BE2C (cell line): ENCODE data around the gene YTHDF1.

Experiments
- DNase-seq: peaks from one replicate; pipeline ENCODE4 v3.0.0-alpha.2; 2020
- H3K27me3 ChIP-seq: fragments of 250-450 bp; sonication (Bioruptor Pico); 2 replicates; pipeline ENCODE4 v1.5.1; 2020; ENCODE audit warnings: mild to moderate bottlenecking
- H3K36me3 ChIP-seq: fragments of 250-450 bp; sonication (Bioruptor Pico); 2 replicates; pipeline ENCODE4 v1.5.1; 2020; ENCODE audit warnings: mild to moderate bottlenecking
- H3K4me1 ChIP-seq: fragments of 250-450 bp; sonication (Bioruptor Pico); 2 replicates; pipeline ENCODE4 v1.5.1; 2020
- H3K4me3 ChIP-seq: 2 replicates; pipeline ENCODE4 v1.5.1; 2011; ENCODE audit warnings: low read depth, low read length
- H3K9me3 ChIP-seq: fragments of 250-450 bp; sonication (Bioruptor Pico); 2 replicates; pipeline ENCODE4 v1.5.1; 2020
- CTCF ChIP-seq: IDR thresholded peaks from 2 replicates; pipeline ENCODE4 v1.5.1; 2012; ENCODE audit warnings: mild to moderate bottlenecking, low read depth, low read length

YTHDF1 gene

GRCh38 chr20:63152322-63153253 is 63.3 kb downstream of the YTHDF1 start:
- DNase-seq = peak; percentile 7
- Histone ChIP-seq H3K27me3 (peaks cover 81% of the 10 kb centered on the region), H3K4me1 (no peaks in the 10 kb centered on the region), H3K9me3 (0 out of 2 replicates have a peak, but pooled peaks cover 8% of the 10 kb centered on the region), H3K36me3 (no peaks in the 10 kb centered on the region), H3K4me3 (no peak overlapping the region)
- TF ChIP-seq CTCF = no peak

GRCh38 chr20:63151554-63152321 is 64.2 kb downstream of the YTHDF1 start:
- no peak overlapping the region for H3K4me3 ChIP-seq
- H3K9me3 ChIP-seq = 0 out of 2 replicates have a peak, but pooled peaks cover 8% of the 10 kb centered on the region
- DNase-seq = peak; percentile 2
- peaks cover 81% of the 10 kb centered on the region for H3K27me3 ChIP-seq
- no peak for TF ChIP-seq CTCF
- no peaks in the 10 kb centered on the region for H3K36me3 ChIP-seq
- no peaks in the 10 kb centered on the region for H3K4me1 ChIP-seq

GRCh38 chr20:63150911-63151531 is 64.9 kb downstream of the YTHDF1 start:
- Histone ChIP-seq H3K36me3 (no peaks in the 10 kb centered on the region), H3K4me3 (no peak overlapping the region), H3K9me3 (0 out of 2 replicates have a peak, but pooled peaks cover 8% of the 10 kb centered on the region), H3K27me3 (peaks cover 79% of the 10 kb centered on the region), H3K4me1 (no peaks in the 10 kb centered on the region)
- TF ChIP-seq CTCF = no peak
- DNase-seq = peak; percentile 7

GRCh38 chr20:63150391-63150898 is 65.5 kb downstream of the YTHDF1 start:
- Histone ChIP-seq H3K27me3 (peaks cover 77% of the 10 kb centered on the region), H3K36me3 (no peaks in the 10 kb centered on the region), H3K9me3 (0 out of 2 replicates have a peak, but pooled peaks cover 8% of the 10 kb centered on the region), H3K4me3 (no peak overlapping the region), H3K4me1 (no peaks in the 10 kb centered on the region)
- TF ChIP-seq CTCF = no peak
- DNase-seq = peak; percentile 3

DNA sequence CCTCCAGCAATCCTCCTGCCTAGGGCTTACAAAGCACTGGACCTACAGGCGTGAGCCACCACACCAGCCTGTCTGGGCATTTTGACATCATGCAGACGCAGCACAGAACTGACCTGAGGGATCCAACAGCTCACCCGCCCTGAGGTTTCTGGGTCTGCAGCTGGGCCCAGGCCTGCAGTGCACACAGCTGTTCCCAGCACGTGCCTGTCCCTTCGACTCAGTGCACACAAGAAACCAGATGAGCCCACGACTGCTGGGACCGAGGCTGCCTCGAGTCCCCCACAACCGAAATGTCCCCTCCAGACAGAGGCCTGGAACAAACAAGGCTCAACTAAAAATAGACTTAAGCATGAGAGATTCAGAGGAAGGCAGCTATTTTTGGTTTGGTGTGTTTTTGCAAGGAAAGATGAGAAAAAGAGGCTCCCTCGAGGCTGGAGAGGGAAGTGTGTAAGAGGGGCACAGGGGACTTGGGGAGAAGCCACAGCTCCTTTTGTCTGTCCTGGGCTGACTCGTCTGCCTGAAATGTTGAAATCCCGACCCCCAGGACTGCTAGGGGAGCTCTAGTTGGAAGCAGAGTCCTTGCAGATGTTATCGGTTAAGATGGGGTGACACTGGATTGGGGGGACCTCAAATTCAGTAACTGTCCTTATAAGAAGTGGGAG is 66.3 kb downstream of the YTHDF1 start:
- no peaks in the 10 kb centered on the region for H3K36me3 ChIP-seq
- peaks cover 78% of the 10 kb centered on the region for H3K27me3 ChIP-seq
- no peak overlapping the region for H3K4me3 ChIP-seq
- 0 out of 2 replicates have a peak, but pooled peaks cover 8% of the 10 kb centered on the region for H3K9me3 ChIP-seq
- peak; percentile 9 for DNase-seq
- TF ChIP-seq CTCF = no peak
- no peaks in the 10 kb centered on the region for H3K4me1 ChIP-seq
